MV-4-11 (cell line): ENCODE results near the gene GRID1.
"Not testable (repeated sequence)": the region's sequence is repeated elsewhere in the genome, so short reads cannot be mapped to it uniquely, and the experiment has no call there.

ENCODE experiments used
- DNase-seq: peaks from one replicate; lab custom pipeline; 2025; lab: John Stamatoyannopoulos, UW

The GRID1 gene

DNA sequence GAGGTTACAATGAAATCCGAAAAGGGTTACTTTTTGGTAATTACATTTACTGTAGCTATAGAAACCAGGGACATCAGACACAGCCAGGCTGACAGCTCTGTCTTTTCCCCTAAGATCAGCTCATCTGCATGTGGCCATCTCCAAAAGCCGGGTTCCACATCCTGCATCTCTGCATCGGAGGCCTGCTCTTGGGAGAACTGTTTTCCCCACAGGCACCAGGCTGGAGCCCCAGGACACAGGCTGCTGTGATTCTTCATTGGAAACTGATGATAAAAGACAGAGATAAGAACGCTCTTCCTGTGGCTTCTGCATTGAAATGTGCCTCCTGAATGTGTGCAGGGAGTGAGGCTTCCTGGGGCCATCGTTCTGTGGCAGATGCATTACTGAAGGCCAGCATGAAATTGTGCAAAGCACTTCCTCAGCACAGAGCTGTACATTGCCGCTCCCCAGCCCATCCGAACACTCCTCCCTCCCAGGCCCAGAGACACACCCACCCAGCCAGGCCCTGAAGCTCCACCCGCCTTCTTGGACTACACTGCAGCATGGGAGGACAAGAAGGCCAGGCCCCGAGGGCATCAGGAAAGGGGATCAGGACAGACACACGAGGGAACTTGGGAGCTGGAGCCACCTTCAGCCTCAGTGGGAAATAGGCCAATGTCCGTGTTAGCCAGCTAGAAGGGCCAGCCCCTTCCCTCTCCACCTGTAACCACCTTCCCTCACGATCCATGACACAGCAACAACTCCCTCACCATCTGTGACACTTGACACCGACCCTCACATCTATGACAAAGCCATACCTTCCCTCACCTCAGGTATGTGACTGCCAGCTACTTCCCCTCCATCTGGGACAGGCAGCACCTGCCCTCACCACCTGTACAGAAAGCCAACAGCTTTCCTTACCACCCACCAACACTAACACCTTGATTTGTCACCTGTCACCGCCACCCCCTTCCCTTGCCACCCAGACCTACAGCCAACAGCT, 113.2 kb downstream of the GRID1 start:
- DNase-seq, result peak; percentile 32

DNA sequence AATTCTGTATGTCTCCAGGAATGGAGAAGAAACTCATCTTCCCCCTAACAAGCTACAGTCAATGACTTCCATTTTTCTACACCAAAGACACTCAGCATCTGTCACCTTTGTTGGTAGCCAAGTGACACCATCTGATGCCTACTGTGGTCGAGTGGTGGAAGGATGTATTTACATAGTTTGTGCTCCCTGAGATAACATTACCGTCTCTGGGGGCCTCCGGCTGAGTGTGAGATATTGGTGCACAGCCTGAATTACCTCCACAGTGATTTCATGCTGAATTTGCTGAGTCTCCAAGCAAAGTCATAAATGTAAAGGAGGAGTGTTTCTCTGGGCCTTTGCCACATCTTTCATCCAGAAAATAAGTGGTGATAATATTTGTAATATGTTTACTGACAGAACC, 114.0 kb downstream of the GRID1 start:
- DNase-seq, result no peak

DNA sequence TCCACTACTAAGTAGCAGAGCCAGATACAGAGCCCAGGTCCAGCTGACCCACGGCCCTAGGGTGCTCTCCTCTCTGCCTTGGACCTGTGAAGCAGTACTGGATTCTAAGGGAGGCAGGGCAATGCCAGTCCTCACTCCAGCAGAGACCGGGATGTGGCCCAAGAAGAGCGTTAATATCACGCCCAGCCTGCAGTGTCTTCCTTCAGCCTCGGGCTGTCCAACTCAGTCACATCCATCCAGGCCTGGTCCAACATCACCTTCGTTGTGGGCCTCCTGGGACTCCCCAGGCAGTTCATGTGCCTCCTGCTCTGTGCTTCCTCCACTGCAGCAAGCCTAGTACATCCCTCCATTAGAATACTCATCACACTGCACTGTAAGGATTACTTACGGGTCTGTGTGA, 114.5 kb downstream of the GRID1 start:
- DNase-seq, result no peak

DNA sequence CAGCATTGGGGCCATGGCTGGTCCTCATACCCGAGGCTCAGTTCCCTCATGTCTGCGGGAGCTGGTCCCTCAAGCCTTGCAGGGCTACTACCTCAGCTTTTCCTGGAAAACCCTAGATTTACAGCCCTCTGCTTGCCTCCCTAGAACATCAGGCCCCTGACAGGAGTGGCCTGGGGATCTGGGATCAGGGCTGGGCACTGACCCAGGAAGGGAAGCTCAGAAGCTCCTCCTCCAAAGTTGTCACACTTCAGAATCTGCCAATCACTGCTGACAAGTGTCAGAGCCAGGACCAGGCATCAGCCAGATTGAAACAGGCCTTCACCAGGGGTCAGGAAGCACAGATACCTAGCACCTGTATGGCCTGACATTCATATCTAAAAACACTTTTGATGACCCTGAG, 115.2 kb downstream of the GRID1 start:
- no peak for DNase-seq

DNA sequence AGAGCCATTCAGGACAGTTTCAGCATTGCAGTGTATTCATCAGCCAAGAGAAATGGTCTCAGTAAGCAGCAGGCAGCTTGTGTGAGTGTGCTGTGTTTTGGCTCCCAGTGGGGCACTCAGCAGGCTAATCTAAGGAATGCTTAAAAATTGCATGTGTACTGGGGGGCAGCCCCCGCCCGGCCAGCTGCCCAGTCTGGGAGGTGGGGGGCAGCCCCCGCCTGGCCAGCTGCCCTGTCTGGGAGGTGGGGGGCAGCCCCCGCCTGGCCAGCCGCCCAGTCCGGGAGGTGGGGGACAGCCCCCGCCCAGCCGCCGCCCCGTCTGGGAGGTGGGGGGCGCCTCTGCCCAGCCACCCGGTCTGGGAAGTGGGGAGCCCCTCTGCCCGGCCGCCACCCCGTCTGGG, 116.2 kb downstream of the GRID1 start:
- DNase-seq, result no peak

DNA sequence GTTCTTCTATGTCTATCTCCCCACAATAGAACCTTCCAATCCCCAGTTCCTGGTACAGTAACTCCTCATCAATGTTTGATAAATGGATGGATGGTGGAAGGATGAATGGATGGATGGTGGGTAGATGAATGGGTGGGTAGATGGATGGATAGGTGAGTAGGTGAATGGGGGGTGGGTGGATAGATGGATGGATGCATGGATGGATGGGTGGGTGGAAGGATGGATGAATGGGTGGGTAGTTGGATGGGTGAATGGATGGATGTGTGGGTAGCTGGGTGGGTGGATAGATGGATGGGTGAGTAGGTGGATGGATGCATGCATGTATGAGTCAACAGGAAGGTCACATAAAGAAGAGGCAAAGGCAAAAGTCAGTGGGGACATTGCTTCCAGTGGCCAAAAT, 116.8 kb downstream of the GRID1 start:
- DNase-seq, result no peak

DNA sequence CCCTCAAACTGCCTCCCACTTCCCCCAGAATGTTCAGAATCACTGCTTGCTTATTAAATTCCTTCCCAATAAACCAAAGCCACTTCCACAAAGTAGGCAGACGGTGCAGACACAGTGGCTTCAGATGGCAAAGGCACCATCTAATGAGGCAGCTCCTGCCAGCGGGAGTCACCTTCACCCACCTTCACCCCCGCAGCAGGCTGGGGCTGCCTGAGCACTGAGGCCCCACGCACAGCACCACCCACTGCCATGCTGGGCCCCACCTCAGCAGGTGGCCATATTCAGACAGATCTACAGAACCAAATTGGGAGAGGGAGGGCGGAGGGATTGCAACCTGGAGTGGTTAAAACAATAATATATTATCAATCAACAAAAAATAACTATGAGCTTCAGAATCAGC, 118.5 kb downstream of the GRID1 start:
- no peak for DNase-seq

DNA sequence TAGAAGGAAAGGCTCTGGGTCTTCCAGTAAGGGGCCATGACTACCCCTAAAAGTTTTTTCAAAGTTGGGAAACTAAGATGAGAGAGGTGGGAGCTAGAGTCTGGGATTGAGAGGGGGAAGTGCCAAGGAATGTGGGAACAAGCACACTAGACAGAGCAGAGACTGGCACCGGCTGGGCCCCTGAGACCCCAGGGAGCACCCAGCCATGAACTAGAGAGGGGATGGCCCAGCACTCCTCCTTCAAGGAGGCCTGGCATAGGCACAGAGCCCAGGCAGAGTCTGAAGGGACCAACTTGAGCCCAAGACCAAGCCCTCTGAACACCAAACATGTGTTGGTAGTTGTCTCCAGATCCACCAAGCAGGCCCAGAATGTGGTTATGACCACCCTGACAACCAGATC, 119.0 kb downstream of the GRID1 start:
- no peak for DNase-seq

DNA sequence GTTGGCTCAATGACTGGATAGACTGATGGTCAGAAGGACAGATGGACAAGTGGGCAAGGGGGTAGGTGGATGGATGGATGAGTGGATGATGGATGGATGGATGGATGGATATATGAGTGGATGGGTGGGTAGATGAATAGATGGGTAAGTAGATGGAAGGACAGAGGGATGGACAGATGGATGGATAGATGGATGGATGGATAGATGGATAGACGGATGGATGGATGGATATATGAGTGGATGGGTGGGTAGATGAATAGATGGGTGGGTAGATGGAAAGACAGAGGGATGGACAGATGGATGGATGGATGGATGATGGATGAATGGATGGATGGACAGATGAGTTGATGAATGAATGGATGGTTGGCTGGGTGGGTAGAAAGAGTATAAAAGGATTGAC, 119.5 kb downstream of the GRID1 start:
- DNase-seq, result no peak

DNA sequence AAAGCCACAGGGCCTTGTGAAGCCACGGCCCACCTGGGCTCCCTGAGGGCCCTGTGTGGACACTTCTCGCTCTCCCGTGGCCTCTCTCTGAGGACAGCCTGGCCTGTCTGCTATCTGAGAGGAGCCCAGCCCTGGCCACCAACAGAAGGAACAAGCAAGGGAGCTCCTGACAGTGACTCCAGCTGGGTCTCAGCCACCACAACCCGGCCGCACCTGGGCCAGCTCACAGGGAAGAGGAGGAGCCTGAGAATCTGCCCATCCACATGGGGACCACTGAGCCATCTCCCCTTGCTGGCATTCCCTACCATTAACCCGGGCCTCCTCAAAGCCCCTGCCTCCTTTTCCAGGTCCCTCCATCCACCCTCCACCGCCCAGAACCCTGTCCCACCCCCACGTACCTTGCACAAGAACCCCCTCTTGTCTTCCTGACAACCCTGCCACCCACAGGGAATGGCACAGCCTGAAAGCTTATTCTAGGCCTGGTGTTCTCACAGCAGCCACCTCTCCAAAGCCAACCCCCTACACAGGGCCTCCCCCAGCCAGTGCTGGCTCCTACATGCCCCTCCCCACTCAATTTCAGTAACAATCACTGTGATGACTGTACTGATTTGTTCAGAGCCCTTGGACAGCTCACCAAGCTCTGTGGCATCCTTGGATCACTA, 120.2 kb downstream of the GRID1 start:
- no peak for DNase-seq

DNA sequence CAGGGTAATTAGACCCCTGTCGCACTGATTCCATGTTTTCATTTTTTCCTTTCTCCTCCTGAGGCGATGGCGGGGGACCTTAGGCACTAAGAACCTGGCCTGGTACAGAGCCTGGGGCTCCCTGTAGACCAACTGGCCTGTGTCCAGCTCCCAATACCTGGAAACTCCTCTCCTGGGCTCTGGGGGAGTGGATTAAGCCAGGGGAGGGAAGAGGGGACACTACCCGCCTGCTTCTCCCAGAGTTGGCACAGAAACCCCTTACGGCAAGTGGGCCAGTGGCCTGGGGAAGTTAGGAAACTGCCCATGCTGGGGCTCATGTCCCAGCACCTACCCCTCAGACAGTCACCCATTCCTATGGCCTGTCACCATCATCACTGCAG, 121.6 kb downstream of the GRID1 start:
- DNase-seq, result no peak

DNA sequence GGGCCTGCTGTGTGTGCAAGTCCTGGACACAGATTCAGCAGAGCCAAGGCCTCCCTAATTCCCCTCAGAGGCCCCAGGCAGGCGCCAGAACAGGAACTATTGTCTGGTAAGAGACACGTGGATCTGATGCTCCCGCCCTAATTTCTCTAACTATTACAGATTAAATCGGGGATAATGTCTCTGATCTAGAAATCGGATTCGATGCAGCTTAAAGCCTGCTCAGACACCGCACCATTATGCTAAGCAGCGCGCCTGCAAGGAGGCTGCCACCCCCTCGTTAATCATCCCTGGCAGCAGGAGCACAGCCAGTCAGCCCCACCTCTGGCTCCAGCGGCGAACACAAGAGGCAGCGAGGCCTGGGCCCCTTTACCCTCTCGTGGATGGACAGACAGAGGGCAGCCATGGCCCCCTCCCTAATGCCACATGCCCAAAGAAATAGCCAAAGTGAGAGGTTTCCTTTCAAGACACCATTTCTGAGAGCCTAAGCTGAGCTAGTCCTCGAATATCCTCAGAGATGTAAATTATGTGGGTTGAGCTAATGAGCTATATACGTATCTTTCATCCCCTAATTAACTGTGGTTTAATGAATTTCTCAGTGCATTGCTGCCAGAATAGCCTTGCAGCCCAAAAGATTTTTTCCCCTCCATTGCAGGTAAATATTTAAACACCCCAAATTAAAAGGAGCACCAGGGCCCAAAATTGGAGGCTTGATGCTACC, 122.1 kb downstream of the GRID1 start:
- DNase-seq, result no peak

DNA sequence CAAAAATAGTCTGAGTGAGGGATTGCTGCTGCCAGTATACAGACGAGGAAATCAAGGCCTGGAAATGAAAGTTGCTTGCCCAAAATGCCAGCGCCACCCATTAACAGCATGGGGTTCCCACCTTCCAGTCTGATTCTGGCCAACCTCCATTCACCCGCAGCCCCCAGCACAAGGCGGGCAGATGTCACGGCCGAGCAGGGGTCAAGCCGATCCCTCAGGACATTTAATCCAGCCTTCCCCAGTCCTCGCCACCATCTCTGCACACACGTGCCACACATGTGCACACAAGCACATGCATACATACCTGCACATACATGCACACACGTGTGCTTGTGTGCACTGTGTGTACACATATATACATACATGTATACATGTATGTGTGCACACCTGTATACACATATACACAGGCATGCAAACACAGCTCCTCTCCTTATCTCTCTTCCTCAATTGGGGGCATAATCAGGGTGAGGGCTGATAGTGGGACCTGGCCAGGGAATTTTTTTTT, 122.9 kb downstream of the GRID1 start:
- DNase-seq, result no peak

DNA sequence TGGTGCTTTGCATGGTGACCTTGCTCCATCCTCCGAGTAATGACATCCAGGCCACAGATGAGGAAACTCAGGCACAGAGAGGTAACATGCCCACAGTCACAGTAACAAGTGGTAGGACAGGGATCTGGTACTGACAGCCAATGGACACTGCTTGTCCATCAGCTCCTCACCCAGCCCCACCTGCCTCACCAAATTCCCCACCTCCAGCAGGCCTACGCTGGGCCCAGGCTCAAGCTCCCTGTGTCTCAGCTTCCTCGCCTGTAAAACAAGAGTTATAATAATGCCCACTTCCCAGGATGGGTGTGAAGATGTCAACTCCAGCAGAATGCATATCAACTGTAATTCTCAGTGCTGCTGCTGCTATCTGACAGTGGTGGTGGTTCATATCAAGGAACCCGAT, 123.8 kb downstream of the GRID1 start:
- DNase-seq, result no peak

DNA sequence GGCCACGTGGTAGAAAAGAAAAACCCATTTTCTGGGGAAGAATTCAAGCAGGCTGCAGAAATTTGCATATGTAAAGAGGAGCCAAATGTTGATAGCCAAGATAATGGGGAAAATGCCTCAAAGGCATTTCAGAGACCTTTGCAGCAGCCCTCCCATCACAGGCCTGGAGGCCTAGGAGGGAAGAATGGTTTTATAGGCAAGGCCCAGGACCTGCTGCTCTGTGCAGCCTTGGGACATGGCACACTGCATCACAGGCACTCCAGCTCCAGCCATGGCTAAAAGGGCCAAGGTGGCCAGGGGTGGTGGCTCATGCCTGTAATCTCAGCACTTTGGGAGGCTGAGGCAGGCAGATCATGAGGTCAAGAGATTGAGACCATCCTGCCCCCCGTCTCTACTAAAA, 128.5 kb downstream of the GRID1 start:
- not testable (repeated sequence) for DNase-seq

DNA sequence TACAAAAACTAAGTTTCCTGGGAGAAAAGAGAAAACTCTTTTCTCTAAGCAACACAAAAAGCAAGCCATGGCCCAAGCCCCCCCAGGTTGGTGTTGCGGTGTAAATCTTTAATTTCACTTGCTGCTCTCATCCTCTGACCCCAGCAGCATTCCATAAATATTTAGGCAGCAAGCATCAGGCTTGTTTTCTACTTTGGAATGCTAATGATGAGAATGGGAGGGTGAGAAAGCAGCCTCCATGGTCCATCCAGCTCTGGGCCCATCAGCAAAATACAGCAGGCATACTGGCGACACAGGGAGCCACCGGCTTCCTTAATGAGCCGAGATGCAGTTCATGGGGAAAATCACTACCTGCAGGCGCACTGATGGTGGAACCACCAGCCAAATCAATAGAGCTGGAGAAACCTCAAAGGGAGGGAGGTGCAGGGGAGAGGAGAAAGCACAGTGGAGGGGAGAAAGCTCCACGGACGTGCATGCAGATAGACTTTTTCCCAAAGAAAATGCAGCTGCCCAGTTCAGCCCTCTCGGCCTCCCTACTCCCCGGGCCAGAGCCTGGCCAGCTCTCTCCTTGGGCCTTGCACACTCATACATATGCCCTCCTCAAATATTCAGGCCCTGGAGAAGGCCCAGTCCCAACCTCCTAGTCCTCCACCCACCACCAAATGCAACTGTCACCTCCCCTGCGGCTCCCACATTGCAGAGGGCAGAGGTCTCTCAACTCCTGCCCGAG, 131.9 kb downstream of the GRID1 start:
- no peak for DNase-seq

DNA sequence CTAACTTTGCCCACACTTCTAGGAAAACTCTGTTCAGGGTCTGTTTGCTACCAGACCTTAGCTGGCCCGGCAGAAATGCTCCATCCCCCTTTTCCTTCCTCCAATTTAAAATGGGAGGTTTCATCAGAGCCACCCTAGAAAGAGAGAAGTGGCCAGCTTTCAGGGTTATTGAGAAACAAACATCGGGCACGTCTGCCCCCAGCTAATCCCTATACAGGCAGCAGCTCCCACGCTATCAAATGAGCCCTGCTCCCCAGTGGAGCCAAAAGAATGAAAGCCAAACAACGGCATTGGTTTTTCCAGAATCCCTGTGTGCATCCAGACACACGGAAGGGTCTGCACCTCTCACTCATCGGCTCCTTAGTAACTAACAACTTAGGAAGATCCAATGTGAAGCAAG, 132.5 kb downstream of the GRID1 start:
- peak; percentile 92 for DNase-seq

DNA sequence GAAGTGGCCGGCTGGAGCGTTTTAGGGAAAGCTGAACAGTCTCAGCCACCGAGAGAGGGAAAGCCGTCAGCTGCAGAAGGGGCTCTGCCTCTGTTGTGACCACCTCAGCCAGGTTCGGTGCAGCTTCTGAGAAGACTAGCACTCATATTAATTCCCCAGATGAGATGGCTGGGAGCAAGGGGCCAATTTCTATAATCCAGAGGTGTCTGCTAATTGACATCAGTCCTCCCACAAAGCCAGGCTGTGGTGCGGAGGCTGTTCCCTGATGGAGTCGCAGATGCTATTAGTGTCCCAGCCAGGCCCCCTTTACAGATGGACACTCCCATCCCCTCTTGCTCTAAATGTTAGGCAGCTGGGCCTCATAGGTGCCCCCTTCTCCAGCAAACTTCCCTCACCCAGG, 133.5 kb downstream of the GRID1 start:
- no peak for DNase-seq

DNA sequence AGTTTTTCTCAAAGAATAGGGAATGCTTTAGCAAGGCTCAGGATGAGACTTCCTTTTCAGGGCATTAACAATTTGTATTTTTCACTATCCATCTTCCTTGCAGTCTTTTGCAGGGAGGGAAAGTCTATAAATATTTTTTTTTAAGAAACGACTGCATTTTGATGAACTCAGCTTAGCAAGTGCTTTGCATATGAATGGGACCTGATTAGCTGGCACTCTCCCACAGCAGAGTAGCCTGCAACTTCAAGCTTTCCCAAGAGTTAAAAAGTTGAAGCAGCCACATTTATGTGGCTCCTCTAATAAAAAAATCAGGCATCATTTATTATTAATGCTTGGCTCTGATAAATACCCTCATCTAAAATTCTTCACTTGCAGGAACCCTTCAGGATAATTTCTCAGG, 134.0 kb downstream of the GRID1 start:
- no peak for DNase-seq

DNA sequence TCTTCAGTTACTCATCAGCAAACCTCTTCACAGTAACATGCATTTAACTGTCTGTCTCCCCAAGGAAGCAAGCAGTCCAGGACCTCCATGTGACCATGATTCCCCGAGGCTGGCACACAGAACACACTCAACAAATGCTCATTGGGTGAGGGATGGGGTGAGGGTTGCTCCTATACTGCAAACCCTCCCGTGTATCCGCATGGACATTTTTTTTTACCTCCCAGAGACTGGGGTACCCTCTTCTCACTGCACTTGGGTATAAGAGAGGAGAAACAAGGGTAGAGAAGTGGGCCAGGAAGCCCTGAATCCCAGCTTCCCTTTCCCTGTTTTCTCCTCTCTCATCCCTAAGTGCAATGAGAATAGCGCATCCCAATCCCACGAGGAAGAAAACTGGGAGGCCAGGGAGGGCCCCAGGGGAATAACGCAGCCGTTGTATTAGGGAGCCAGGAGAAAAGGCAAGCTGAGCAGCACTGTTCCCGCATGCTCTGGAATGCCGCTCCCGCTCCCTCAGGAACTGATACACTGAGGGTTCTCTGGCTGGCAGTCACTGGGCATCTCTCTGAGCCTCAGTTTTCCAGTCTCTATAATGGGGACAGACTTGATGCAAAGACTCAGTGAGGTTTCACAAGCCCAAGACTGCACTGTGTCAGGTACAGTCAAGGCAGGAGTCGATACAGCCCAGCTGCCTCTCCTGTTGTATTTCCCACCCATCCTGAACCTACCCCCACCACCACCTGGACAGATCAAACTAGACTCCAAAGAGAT, 134.6 kb downstream of the GRID1 start:
- no peak for DNase-seq

DNA sequence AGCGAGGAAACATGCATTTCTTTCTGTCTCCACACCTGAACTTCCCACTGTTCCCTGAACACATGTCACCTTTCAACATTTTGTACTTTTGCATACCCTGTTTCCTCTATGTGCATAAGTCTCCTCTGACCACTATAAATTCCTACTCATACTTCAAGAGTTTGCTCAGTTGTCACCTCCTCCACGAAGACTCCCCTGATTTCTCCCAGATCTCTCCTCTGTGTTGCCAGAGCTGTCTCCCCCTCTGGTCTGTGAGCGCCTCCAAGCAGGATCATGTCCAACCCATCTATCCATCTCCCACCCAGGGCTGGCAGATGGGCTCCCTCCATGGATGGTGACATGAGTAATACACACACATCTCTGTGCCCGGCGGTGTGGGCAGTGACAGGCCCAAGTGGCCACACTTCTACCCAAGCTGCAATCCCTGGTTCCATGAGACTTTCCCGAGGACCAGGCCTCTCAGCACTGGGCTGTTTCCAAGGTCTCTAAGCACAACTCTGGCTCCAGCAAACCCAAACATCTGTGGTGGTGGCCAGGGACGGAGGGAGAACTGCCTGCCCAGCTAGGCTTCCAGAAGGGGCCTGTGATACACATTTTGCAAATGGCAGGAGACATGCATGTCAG, 135.9 kb downstream of the GRID1 start:
- DNase-seq, result no peak
